ENCODE data around the gene LRRD1. TPM values are rescaled to one million over a fixed set of nuclear protein-coding genes. Genes with fewer than 3 reads are reported as not detected.
"Not testable (repeated sequence)": the region's sequence is repeated elsewhere in the genome, so short reads cannot be mapped to it uniquely, and the experiment has no call there.

LRRD1 gene
- total RNA-seq, 1 experiment from 2014 or later: not detected

- Mint-ChIP-seq H3K9me3 (peaks cover 17 to 18% of the 10 kb centered on the region in 2 experiments; a peak in 4 of 5 replicates), H3K27ac (peak overlapping the region in 1 of 3 experiments; percentile 83; a peak in 2 of 7 replicates)
- not testable (repeated sequence) for H3K27ac ChIP-seq (ENCODE audit: insufficient read length, low read depth, low read length); DNase-seq; H2BK15ac ChIP-seq (ENCODE audit: low read depth, low read length); H4K8ac ChIP-seq (replicated peaks; ENCODE audit: insufficient read length, low read depth, low read length); H3K4me2 ChIP-seq (ENCODE audit: insufficient read depth, insufficient read length, low read length); H2BK12ac ChIP-seq (ENCODE audit: insufficient read length, low read depth, low read length); H3K4me3 Mint-ChIP-seq; H3K36me3 Mint-ChIP-seq (ENCODE audit: insufficient read depth in 1 of 3, low read depth in 3 of 3); H3K23ac ChIP-seq (ENCODE audit: insufficient read length, low read depth, low read length); H3K4me1 Mint-ChIP-seq; H4K91ac ChIP-seq (ENCODE audit: insufficient read length, low read depth, low read length); H4K20me1 ChIP-seq (ENCODE audit: control insufficient read depth, insufficient read depth, insufficient read length); H2BK20ac ChIP-seq (ENCODE audit: low read depth, low read length, poor library complexity, severe bottlenecking); H3K23me2 ChIP-seq (ENCODE audit: insufficient read length, low read depth, low read length, poor library complexity, severe bottlenecking); H3K56ac ChIP-seq (ENCODE audit: insufficient read length, low read depth, low read length); H3K9me3 ChIP-seq (ENCODE audit: control insufficient read depth, low read depth, low read length); H3K4me1 ChIP-seq (ENCODE audit: insufficient read depth, low read length); H3K9ac ChIP-seq (ENCODE audit: extremely low read depth, insufficient read length, low read length); H3K4ac ChIP-seq (ENCODE audit: low read depth, low read length); H4K5ac ChIP-seq (ENCODE audit: insufficient read length, low read depth, low read length); H3K79me1 ChIP-seq (ENCODE audit: insufficient read depth, low read depth, low read length, poor library complexity, severe bottlenecking); H2AFZ ChIP-seq (ENCODE audit: low read length); H3K27me3 ChIP-seq (ENCODE audit: insufficient read depth, low read length); H2BK120ac ChIP-seq (ENCODE audit: low read depth, low read length, poor library complexity, severe bottlenecking); H3T11ph ChIP-seq (ENCODE audit: low read length); H3K27me3 Mint-ChIP-seq (ENCODE audit: low read depth); H2AK5ac ChIP-seq (ENCODE audit: insufficient read length, low read length); H3K18ac ChIP-seq (ENCODE audit: insufficient read length, low read depth, low read length); H3K14ac ChIP-seq (ENCODE audit: insufficient read depth, low read length); H2BK5ac ChIP-seq (ENCODE audit: insufficient read length, low read length); H3K79me2 ChIP-seq (ENCODE audit: insufficient read depth, low read length)
- no CpG with 5 or more reads among the region's 9 CpGs for WGBS (ENCODE audit: extremely low coverage, insufficient read length, low lambda C conversion rate)
These were observed 36.2 kb downstream of the LRRD1 start for GRCh38 chr7:92142791-92143190.

Data from H9 (cell line).